ENCODE results near the gene MALRD1.
"Not testable (repeated sequence)": the region's sequence is repeated elsewhere in the genome, so short reads cannot be mapped to it uniquely, and the experiment has no call there.

Gene MALRD1

DNA sequence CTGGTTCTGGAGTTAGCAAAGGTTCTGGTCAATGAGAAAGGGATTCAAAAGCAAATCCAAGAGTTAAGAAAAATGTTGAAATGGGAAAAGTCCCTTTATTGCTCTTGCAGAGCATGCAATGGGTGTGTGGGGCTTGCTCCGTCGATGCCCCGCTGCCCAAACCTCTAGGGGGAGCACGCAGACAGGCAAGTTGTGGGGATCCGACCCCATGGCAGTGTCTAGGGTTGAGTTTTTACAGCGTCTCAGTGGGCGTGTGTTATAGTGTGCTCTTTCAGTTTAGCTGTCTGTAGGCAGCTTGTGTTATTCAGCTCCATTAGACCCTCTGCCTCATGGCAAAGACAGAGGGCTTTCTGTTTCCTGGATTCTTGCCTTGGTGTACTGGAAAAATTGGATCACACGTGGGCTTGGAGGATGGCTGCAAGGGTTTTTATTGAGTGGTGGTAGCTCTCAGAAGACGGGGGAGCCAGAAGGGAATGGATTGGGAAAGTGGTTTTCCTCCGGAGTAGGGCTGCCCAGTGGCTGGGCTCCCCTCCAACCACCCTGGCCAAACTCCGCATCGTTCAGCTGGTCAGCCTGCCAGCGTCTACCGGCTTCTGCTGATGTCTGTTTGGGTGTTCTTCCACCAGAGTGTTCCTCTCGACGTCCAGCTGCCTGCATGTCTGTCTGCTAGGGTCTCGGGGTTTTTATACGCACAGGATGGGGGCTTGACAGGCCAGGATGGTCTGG is 665.4 kb downstream of the MALRD1 start:
- H3K36me3 ChIP-seq (ENCODE audit: control insufficient read depth in 1 of 2, insufficient read depth in 2 of 2, low read length in 2 of 2), result no peaks in the 10 kb centered on the region
- H3K9me3 ChIP-seq (ENCODE audit: control insufficient read depth in 1 of 2, low read length in 2 of 2), result peaks cover 8 to 15% of the 10 kb centered on the region in 2 donors
- H3K4me3 ChIP-seq (ENCODE audit: low read depth in 1 of 2, low read length in 2 of 2), result no peak overlapping the region
- no peaks in the 10 kb centered on the region for H3K4me1 ChIP-seq (ENCODE audit: control insufficient read depth in 1 of 2, insufficient read depth in 2 of 2, low read length in 2 of 2)
- no peak overlapping the region for H3K27ac ChIP-seq (ENCODE audit: low read depth, low read length)
- no peak overlapping the region for H3K9ac ChIP-seq (ENCODE audit: low read depth in 1 of 2, low read length in 2 of 2)
- no peaks in the 10 kb centered on the region for H3K27me3 ChIP-seq (ENCODE audit: control insufficient read depth in 1 of 2, insufficient read depth in 2 of 2, low read length in 2 of 2)

DNA sequence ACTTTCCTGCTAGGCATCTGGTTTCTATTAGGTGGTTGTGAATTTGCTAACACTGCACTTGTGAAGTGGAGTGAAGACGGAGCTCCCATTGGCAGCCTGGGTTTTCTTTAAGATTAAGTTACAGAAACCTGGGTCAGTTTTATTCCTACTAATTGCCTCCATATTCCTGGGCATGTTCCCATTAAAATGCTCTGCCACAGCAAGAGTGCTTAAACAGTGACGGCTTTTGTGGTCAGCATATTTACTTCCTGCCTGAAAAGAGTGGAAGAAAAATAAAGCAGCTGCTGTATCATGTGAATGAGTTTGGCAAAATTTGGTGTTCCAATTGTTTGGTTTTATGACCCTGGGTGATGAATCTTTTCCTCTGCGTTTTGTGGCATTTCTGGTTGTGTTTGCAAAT is 670.7 kb downstream of the MALRD1 start:
- Histone ChIP-seq H3K9ac (ENCODE audit: low read depth in 1 of 2, low read length in 2 of 2) (no peak overlapping the region), H3K36me3 (ENCODE audit: control insufficient read depth in 1 of 2, insufficient read depth in 2 of 2, low read length in 2 of 2) (no peaks in the 10 kb centered on the region), H3K9me3 (ENCODE audit: control insufficient read depth in 1 of 2, low read length in 2 of 2) (no peaks in the 10 kb centered on the region), H3K4me1 (ENCODE audit: control insufficient read depth in 1 of 2, insufficient read depth in 2 of 2, low read length in 2 of 2) (no peaks in the 10 kb centered on the region), H3K4me3 (ENCODE audit: low read depth in 1 of 2, low read length in 2 of 2) (no peak overlapping the region), H3K27ac (ENCODE audit: low read depth, low read length) (no peak overlapping the region), H3K27me3 (ENCODE audit: control insufficient read depth in 1 of 2, insufficient read depth in 2 of 2, low read length in 2 of 2) (no peaks in the 10 kb centered on the region)

DNA sequence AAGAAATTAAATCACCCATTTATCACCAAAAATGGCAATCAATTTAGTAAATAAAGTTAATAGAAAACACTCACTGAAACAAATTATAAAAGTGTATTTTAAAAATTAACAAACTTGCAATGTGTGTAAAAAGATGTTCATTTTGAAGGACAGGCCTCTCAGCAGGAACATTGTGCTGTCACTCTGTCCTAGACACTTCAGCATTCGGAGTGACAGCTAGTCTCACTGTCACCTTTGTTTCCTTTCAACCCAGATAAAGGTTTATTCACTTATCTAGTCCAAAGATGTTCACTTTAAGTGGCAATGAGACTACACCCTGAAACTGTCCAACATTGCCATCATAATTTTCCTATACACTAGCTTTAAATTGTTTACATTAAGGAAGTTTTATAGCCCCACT is 675.7 kb downstream of the MALRD1 start:
- Histone ChIP-seq H3K27me3 (ENCODE audit: control insufficient read depth in 1 of 2, insufficient read depth in 2 of 2, low read length in 2 of 2) (no peaks in the 10 kb centered on the region), H3K4me3 (ENCODE audit: low read depth in 1 of 2, low read length in 2 of 2) (no peak overlapping the region), H3K9me3 (ENCODE audit: control insufficient read depth in 1 of 2, low read length in 2 of 2) (no peaks in the 10 kb centered on the region), H3K36me3 (ENCODE audit: control insufficient read depth in 1 of 2, insufficient read depth in 2 of 2, low read length in 2 of 2) (peaks cover 0 to 3% of the 10 kb centered on the region in 2 donors), H3K27ac (ENCODE audit: low read depth, low read length) (no peak overlapping the region), H3K9ac (ENCODE audit: low read depth in 1 of 2, low read length in 2 of 2) (no peak overlapping the region), H3K4me1 (ENCODE audit: control insufficient read depth in 1 of 2, insufficient read depth in 2 of 2, low read length in 2 of 2) (no peaks in the 10 kb centered on the region)

DNA sequence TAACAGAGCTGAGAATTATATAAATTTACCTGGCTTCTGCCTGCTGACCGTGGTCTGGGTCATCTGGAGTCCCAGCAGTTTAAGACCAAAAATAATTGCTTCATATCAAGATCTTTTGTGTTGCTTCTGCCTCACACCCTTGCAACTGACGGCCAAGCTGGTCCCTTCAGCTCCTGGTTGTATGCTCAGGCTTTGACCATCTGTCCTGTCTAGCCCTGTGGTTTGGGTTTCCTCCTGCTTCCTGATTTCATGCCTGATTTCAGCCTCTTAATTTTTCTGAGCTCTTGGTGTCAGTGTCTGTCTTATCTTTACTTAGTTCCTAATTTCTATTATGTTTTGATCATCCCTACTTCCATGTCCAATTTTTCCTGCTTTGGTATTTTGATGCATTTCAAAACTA is 679.8 kb downstream of the MALRD1 start:
- no peak overlapping the region for H3K4me3 ChIP-seq (ENCODE audit: low read depth in 1 of 2, low read length in 2 of 2)
- no peaks in the 10 kb centered on the region for H3K9me3 ChIP-seq (ENCODE audit: control insufficient read depth in 1 of 2, low read length in 2 of 2)
- peaks cover 0 to 3% of the 10 kb centered on the region in 2 donors for H3K36me3 ChIP-seq (ENCODE audit: control insufficient read depth in 1 of 2, insufficient read depth in 2 of 2, low read length in 2 of 2)
- H3K27me3 ChIP-seq (ENCODE audit: control insufficient read depth in 1 of 2, insufficient read depth in 2 of 2, low read length in 2 of 2), result no peaks in the 10 kb centered on the region
- no peak overlapping the region for H3K27ac ChIP-seq (ENCODE audit: low read depth, low read length)
- no peak overlapping the region for H3K9ac ChIP-seq (ENCODE audit: low read depth in 1 of 2, low read length in 2 of 2)
- H3K4me1 ChIP-seq (ENCODE audit: control insufficient read depth in 1 of 2, insufficient read depth in 2 of 2, low read length in 2 of 2), result no peaks in the 10 kb centered on the region

DNA sequence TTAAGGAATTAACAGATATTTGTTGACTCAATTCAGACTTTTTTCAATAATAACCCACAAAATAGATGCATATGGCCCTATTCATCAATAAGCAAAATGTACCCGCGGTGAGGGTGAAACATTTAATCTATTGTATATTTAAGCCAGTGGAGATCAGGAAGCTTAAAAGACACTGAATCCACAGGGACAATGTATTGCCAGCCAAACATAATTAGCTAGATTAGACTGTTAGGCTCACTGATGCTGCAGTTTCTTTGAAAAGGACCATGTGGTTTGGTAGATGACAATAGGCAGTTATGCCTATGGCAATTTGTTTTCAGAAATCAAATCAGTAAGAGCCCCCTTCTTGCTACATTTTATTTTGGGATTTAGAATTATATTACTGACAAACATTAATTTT is 680.4 kb downstream of the MALRD1 start:
- Histone ChIP-seq H3K9me3 (ENCODE audit: control insufficient read depth in 1 of 2, low read length in 2 of 2) (no peaks in the 10 kb centered on the region), H3K36me3 (ENCODE audit: control insufficient read depth in 1 of 2, insufficient read depth in 2 of 2, low read length in 2 of 2) (peaks cover 0 to 3% of the 10 kb centered on the region in 2 donors), H3K9ac (ENCODE audit: low read depth in 1 of 2, low read length in 2 of 2) (no peak overlapping the region), H3K27ac (ENCODE audit: low read depth, low read length) (no peak overlapping the region), H3K27me3 (ENCODE audit: control insufficient read depth in 1 of 2, insufficient read depth in 2 of 2, low read length in 2 of 2) (no peaks in the 10 kb centered on the region), H3K4me1 (ENCODE audit: control insufficient read depth in 1 of 2, insufficient read depth in 2 of 2, low read length in 2 of 2) (no peaks in the 10 kb centered on the region), H3K4me3 (ENCODE audit: low read depth in 1 of 2, low read length in 2 of 2) (no peak overlapping the region)

DNA sequence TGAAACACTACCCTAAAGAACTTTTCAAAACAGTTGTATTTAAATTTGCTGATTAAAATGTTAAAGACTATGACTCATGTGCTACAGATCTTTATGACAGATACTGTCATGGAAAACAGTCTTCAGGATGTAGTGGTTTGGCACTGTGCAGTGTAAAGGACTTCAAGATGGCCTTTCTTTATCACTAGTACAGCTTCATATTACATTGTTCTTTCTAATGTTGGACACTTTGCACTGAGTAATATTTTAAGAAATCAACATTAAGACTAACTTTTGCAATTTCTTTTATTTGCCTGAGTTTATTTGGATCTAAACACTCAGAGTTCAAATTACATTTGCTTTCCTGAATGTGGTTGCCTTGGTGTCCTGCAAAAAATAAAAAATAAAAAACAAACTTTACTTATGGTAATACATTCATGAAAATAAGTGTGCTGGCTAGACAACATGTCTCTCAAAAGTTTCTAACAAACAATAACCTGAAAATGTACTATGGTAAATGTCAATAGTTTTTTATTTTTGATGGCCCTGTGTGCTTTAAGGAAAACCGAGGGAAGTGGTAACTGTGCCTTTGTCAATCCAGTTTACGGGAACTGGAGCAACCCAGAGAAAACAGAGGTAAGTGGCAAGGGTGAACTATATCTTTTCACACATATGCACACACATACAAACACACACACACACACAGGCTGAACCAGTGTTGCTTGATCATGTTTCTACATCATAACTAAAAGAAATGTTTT is 681.7 kb downstream of the MALRD1 start:
- no peaks in the 10 kb centered on the region for H3K4me1 ChIP-seq (ENCODE audit: control insufficient read depth in 1 of 2, insufficient read depth in 2 of 2, low read length in 2 of 2)
- no peaks in the 10 kb centered on the region for H3K27me3 ChIP-seq (ENCODE audit: control insufficient read depth in 1 of 2, insufficient read depth in 2 of 2, low read length in 2 of 2)
- no peak overlapping the region for H3K27ac ChIP-seq (ENCODE audit: low read depth, low read length)
- peaks cover 5 to 6% of the 10 kb centered on the region in 2 donors for H3K36me3 ChIP-seq (ENCODE audit: control insufficient read depth in 1 of 2, insufficient read depth in 2 of 2, low read length in 2 of 2)
- H3K4me3 ChIP-seq (ENCODE audit: low read depth in 1 of 2, low read length in 2 of 2), result no peak overlapping the region
- H3K9me3 ChIP-seq (ENCODE audit: control insufficient read depth in 1 of 2, low read length in 2 of 2), result no peaks in the 10 kb centered on the region
- H3K9ac ChIP-seq (ENCODE audit: low read depth in 1 of 2, low read length in 2 of 2), result no peak overlapping the region

GRCh38 chr10:19730907-19731217 is 682.3 kb downstream of the MALRD1 start:
- no peaks in the 10 kb centered on the region for H3K4me1 ChIP-seq (ENCODE audit: control insufficient read depth in 1 of 2, insufficient read depth in 2 of 2, low read length in 2 of 2)
- peaks cover 3 to 5% of the 10 kb centered on the region in 2 donors for H3K36me3 ChIP-seq (ENCODE audit: control insufficient read depth in 1 of 2, insufficient read depth in 2 of 2, low read length in 2 of 2)
- no peak overlapping the region for H3K4me3 ChIP-seq (ENCODE audit: low read depth in 1 of 2, low read length in 2 of 2)
- H3K9me3 ChIP-seq (ENCODE audit: control insufficient read depth in 1 of 2, low read length in 2 of 2), result no peaks in the 10 kb centered on the region
- no peaks in the 10 kb centered on the region for H3K27me3 ChIP-seq (ENCODE audit: control insufficient read depth in 1 of 2, insufficient read depth in 2 of 2, low read length in 2 of 2)
- H3K27ac ChIP-seq (ENCODE audit: low read depth, low read length), result no peak overlapping the region
- no peak overlapping the region for H3K9ac ChIP-seq (ENCODE audit: low read depth in 1 of 2, low read length in 2 of 2)

DNA sequence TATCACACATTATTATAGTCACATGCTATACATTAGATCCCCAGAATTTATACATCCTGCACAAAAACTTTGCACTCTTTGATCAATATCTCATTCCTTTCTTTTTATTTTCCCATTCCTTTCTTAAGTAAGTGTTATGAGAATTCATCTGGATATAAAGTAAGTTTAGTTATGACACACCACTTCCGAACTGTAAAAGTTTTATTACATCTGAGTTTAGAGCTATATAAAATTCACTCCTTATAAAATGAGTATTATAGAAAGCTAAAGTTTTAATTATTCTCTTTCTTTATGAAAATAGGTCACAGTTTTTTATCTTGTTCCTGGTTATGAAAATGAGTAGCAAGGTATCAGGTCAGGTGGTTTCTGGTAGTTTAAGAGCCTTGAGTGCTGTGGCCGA is 683.0 kb downstream of the MALRD1 start:
- H3K27me3 ChIP-seq (ENCODE audit: control insufficient read depth in 1 of 2, insufficient read depth in 2 of 2, low read length in 2 of 2), result no peaks in the 10 kb centered on the region
- H3K27ac ChIP-seq (ENCODE audit: low read depth, low read length), result no peak overlapping the region
- no peak overlapping the region for H3K9ac ChIP-seq (ENCODE audit: low read depth in 1 of 2, low read length in 2 of 2)
- peaks cover 3 to 5% of the 10 kb centered on the region in 2 donors for H3K36me3 ChIP-seq (ENCODE audit: control insufficient read depth in 1 of 2, insufficient read depth in 2 of 2, low read length in 2 of 2)
- no peak overlapping the region for H3K4me3 ChIP-seq (ENCODE audit: low read depth in 1 of 2, low read length in 2 of 2)
- no peaks in the 10 kb centered on the region for H3K4me1 ChIP-seq (ENCODE audit: control insufficient read depth in 1 of 2, insufficient read depth in 2 of 2, low read length in 2 of 2)
- H3K9me3 ChIP-seq (ENCODE audit: control insufficient read depth in 1 of 2, low read length in 2 of 2), result peaks cover 0 to 2% of the 10 kb centered on the region in 2 donors

DNA sequence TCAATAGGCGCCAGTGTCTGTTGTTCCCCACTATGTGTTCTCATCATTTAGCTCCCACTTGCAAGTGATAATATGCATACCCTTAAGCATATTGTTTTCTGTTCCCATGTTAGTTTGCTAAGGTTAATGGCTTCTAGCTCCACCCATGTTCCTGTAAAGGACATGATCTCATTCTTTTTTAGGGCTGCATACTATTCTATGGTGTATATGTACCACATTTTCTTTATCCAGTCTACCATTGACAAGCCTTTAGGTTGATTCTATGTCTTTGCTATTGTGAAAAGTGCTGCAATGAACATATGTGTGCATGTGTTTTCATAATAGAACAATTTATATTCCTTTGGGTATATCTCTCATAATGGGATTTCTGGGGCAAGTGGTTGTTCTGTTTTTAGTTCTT is 689.8 kb downstream of the MALRD1 start:
- Histone ChIP-seq H3K9me3 (ENCODE audit: control insufficient read depth in 1 of 2, low read length in 2 of 2) (peaks cover 0 to 4% of the 10 kb centered on the region in 2 donors), H3K27me3 (ENCODE audit: control insufficient read depth in 1 of 2, insufficient read depth in 2 of 2, low read length in 2 of 2) (no peaks in the 10 kb centered on the region), H3K27ac (ENCODE audit: low read depth, low read length) (no peak overlapping the region), H3K4me3 (ENCODE audit: low read depth in 1 of 2, low read length in 2 of 2) (no peak overlapping the region), H3K9ac (ENCODE audit: low read depth in 1 of 2, low read length in 2 of 2) (no peak overlapping the region), H3K4me1 (ENCODE audit: control insufficient read depth in 1 of 2, insufficient read depth in 2 of 2, low read length in 2 of 2) (no peaks in the 10 kb centered on the region), H3K36me3 (ENCODE audit: control insufficient read depth in 1 of 2, insufficient read depth in 2 of 2, low read length in 2 of 2) (peaks cover 3 to 5% of the 10 kb centered on the region in 2 donors)

GRCh38 chr10:19739232-19739631 is 690.6 kb downstream of the MALRD1 start:
- not testable (repeated sequence) for H3K4me3 ChIP-seq (ENCODE audit: low read depth in 1 of 2, low read length in 2 of 2); H3K27ac ChIP-seq (ENCODE audit: low read depth, low read length); H3K9ac ChIP-seq (ENCODE audit: low read depth in 1 of 2, low read length in 2 of 2); H3K36me3 ChIP-seq (ENCODE audit: control insufficient read depth in 1 of 2, insufficient read depth in 2 of 2, low read length in 2 of 2); H3K27me3 ChIP-seq (ENCODE audit: control insufficient read depth in 1 of 2, insufficient read depth in 2 of 2, low read length in 2 of 2); H3K9me3 ChIP-seq (ENCODE audit: control insufficient read depth in 1 of 2, low read length in 2 of 2); H3K4me1 ChIP-seq (ENCODE audit: control insufficient read depth in 1 of 2, insufficient read depth in 2 of 2, low read length in 2 of 2)
